Activated T-cell treated with anti-CD3 and anti-CD28 coated beads for 24 hours (primary cell): ENCODE results near the gene KIAA1549.
"Not testable (repeated sequence)": the region's sequence is repeated elsewhere in the genome, so short reads cannot be mapped to it uniquely, and the experiment has no call there.

Experiments used
- DNase-seq: peaks from one replicate; pipeline ENCODE4 v3.0.0-alpha.2; 2020; ENCODE audit warnings: low read depth

KIAA1549 gene

DNA sequence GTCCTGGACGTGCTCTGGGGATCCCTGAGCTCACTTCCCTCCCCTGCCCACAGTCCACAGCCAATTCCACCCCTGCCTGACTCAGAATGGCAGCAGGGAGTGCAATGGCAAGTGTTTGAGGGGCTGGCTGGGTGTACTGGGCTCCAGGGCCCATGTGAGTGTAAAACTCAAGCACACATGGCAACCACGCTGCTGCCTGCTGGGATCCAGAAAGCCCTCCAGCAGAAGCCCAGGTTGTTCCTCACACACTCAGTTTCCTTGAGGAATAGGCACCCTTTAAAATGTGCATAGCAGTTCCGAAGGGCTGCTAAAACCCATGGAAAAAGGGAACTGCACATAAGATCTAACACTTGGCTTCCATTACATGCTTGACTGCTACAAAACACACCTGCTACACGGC is 171.8 kb downstream of the KIAA1549 start:
- DNase-seq, result no peak

DNA sequence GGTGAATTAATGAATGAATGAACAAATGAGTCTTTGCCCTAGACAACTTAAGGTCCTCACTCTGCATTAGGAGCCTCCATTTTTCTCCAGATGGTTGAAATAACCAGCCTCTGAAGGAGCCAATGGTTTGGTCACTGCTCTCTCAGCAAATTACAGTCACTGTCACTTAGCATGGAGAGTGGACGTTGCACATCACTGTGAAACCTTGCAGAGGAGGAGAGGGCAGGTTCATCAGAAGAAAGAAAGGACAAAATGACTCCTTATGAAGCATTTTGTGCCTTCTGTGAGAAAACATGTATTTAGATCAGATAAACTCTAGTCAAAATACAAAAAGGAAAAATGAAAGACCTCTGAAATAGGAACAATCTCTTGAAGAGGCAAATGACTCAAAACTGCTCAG is 176.6 kb downstream of the KIAA1549 start:
- no peak for DNase-seq

DNA sequence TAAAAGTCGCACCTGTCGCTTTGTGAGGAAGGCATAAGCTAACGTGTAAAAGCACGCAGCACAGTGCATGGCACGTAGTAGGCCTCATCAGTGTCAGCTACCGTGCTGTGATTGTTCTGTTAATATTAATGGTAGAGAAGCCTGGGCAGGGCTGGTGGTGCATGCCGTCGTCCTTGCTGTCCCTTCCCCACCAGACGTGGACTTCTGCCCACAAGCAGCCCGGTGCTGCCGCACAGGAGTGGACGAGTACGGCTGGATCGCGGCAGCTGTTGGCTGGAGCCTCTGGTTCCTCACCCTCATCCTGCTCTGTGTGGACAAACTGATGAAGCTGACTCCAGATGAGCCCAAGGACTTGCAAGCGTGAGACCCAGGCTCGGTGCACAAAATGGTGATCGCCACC is 178.5 kb downstream of the KIAA1549 start:
- no peak for DNase-seq

DNA sequence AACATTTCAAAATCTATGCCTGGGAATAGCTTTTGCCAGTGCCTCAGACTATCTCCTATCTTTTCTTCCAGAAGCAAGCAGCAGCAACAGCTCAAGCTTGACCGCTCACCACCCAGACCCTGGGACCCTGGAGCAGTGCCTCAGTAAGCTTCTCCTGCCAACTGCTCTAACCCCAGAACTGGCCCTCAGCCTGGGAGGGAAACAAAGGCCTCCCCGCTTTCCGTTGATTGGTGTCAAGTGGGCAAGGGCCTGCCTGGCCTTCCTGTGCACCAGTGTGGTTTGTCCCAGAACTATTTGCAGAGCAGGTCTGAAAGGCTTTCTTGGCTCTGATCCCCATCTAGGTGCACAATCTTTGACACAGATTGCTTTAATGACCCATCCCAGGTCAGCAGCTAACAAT is 179.9 kb downstream of the KIAA1549 start:
- DNase-seq, result no peak

DNA sequence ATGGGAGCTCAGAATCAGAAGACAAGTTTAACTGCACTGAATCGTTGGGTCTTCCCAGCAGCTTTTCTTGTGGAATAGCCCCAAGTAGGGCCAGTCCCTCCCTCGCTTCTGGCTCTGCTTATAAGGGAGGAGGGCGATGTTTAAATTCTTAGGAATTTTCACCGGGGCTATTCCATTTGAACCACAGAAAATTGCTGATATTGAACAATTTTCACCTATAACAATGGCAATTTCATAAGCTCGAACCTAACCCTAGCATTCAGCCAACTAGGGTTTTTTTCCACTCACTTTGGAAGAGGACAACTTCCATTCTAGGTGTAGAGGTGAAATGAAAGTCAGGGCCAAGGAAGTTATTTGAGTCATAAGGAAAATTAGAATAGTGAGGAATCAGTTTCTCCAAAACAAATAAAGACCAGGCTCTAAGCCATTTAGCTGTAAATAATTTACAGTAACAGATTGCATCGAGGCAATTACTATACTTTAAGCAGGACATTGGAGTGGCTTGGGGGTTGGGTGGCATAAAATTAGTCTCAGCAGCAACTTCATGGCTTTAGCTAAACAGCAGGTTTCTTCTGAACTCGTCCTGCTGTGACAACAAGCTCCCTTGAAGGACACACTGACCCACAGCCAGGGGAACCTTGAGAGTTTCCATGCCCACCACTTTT is 181.7 kb downstream of the KIAA1549 start:
- no peak for DNase-seq

DNA sequence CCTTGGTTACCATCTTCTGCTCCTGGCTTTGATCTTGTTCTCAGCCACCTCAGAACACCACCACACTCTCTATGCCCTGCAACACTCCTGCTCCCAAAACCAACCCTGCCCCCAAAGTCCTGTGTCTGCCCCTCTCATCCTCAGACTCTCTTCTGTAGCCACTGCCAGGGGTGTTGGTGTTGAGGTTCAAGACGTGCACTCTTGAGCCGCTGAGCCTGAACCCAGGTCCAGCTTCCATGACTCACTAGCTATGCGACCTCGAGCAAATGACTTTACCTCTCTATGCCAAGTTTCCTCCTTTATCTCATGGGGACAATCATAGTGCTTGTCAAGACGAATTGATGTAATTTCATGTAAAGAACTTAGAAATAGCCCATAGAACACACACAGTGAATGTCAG is 182.4 kb downstream of the KIAA1549 start:
- no peak for DNase-seq

DNA sequence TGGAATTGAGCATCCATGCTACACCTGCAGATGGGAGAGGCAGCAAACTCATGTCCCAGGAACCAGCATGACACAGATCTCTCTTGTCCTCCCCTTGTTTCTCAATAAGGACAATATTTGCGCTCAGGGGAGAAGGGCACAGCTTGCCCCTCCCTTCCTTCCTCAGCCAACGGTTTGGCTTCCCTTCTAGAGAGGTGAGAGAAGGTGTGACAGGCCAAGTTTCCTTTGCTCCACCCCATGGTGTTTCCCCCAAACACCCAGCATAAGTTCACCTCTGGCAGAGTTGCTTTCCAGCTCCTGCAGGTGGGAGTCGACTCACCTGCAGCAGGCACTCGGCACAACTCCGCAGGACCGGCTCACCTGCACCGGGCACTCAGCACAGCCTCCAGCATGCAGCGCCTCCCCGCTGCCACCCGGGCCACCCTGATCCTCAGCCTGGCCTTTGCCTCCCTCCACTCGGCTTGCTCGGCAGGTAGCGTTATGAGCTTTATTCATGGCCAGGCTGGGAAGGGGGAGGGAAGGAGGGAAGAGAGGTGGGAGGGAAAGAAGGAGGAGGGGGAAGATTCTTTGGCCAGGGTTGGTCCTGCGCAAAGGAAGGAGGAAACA is 183.4 kb downstream of the KIAA1549 start, which contains the start of the genes ATP6V0A4 and TMEM213:
ATP6V0A4 (minus strand) TSS at position 482 of the 606 bp plus-strand sequence. CDS start 26,949 bp downstream, outside the sequence.
TMEM213 (plus strand) TSS at position 280 of the 606 bp plus-strand sequence; CDS start at position 391, 111 bp downstream.
- DNase-seq, result no peak

DNA sequence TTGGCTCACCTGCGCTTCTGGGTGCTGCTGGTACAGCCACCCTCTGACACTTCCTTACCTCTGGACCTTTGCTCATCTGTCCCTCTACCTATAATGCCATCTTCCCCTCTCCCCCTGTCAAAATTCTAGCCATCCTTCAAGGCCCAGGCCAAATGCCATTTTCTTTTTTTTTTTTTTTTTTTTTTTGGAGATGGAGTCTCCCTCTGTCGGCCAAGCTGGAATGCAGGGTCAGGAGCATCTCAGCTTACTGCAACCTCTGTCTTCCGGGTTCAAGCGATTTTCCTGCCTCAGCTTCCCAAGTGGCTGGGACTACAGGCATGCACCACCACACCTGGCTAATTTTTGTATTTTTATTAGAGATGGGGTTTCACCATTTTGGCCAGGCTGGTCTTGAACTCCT is 184.1 kb downstream of the KIAA1549 start:
- DNase-seq, result not testable (repeated sequence)

DNA sequence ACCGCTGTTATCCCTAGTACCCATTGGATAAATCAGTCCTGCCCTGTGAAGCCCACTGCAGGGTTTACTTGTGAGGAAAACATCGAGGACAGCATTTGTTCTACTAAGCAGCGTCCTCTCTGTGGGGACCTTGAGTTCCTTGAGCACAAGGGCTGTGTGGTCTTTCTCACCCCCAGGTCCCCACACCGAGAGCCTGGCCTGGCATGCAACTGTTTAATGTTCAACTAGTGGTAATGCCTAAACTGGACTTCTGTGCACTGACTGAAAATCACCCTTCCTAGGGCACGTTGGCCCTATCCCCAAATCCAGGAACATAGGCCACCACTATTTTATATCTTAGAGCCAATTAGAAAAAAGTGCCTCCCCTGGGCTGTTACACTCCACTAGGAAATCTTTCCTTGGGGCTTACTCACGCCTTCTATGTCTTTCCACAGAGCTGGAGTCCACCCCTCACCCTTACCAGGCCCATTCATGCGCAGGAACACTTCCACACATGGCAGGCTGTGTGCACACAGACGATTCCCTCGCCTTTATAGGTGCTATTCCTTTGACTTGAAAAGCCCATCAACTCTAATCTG is 185.1 kb downstream of the KIAA1549 start:
- no peak for DNase-seq

DNA sequence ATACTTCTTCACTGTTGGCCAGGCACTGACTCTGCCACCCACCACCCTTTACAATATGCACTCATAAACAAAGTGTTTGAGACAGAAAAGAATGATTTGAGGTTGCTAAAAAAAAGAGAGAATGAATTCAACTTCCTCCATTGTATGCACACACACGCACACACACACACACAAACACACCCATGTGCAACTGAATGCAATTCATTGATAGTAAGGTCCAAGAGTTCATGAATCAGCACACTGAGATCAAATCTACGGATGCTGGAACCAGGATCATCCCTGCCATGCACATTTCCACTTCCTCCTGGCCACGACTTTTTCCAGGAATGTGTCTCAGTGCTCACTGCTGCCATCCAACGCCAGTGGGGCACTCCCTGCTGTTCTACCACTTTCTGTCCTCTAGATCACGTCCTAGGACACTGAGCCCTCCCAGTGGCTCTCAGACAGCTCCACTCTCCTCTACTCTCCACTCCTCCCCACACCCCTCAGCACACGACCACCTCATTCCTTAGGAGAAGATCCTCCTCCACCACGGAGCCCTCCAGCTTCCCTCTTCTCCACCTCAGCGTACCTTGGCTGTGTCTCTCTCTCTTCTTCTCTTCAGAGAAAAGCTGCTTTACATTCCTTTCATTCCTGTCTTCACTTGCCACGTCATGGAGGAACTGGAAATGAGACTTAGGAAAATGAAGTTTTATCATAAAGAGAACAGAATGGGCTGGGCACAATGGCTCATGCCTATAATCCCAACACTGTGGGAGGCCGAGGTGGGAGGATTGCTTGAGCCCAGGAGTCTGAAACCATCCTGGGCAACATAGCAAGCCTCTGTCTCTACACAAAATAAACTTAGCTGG is 195.4 kb downstream of the KIAA1549 start:
- no peak for DNase-seq

DNA sequence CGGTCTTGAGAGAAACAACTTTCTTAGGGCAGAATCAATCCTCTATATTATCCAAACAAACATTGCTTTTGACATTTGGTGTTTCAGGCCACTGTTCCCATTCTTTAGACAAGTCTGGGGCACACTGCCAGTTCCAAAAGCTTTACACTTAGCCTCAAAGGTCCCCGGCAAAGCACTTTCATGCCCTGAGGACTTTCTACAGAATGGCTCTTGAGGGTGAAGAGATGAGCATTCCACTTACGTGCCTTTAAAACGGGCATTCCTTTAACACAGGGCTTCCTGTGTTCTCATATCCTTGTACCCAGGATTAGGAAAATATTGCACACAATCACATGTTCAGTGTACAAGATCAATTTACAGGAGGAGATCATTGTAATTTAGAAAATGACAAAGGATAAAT is 196.5 kb downstream of the KIAA1549 start:
- DNase-seq, result no peak
